NCI-H2227 (cell line): ENCODE measurements around the gene EEFSEC.

Source experiments
- DNase-seq: peaks from one replicate; lab custom pipeline; 2025; ENCODE audit not compliant: unreplicated experiment; lab: John Stamatoyannopoulos, UW

The EEFSEC gene

DNA sequence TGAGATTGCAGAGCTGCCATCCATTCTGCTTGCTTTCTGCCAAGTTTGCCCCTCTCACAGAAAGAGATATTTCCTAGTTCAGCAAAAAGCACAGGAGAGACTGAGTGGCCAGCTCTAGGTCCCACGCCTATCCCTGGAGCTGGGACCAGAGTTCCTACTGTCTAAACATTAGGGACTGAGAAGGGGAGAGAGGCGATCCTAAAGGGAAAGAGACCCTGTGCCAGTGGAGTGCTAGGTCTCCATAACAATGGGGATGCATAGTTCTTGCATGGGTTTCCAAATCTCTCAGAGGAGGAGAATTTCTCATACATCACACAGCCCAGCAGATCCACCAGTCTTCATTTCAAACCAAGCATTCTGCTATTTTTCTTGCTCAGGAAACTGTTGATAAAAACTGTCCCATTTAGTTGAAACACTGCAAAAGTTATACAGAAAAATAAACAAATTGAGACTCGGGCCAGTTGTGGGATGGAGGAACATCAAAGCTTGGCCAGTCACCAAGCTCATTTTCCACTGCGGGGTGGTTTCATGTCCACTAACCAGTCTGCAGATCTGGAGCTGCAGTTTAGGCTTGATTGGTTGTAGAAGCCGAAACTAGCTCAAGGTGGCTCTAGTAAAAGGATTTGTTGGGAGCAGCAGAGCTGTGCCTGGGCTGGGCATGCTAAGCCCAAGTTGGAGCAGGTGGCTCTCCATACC, 62.7 kb downstream of the EEFSEC start:
- DNase-seq, result no peak

GRCh38 chr3:128217702-128218547, 64.6 kb downstream of the EEFSEC start:
- no peak for DNase-seq

DNA sequence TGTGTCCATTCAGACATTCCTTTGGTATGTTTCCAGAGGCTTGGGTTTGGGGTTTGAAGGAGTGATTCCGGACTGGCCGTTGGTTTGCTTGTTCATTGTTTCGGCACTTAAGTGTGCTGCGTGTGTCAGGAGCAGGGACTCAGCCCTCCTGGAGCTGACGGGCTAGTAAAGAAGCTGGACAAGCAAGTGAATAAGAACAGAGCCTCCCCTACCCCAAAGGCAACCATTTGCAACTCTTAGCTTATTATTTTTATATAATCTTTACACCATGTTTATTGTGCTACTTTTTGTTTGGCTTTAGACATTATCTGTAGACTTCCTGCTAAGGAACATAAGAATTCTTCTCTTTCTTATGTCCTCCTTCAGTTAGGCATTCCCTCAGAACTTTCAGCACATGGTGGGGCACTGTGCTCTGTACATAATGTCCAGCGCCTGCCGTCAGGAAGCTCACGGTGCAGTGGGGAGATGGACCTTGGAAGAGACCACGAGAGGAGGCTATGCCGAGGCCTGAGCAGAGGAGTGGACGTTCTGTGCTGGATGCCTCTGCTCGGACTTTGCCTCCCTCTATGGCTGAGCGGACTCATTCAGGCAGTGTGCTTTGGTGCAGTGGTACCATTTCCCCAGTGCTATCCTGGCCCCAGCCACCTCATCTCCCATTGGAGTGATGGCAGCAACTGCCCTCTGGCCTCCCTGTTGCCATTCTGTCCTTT, 65.4 kb downstream of the EEFSEC start:
- DNase-seq, result no peak

DNA sequence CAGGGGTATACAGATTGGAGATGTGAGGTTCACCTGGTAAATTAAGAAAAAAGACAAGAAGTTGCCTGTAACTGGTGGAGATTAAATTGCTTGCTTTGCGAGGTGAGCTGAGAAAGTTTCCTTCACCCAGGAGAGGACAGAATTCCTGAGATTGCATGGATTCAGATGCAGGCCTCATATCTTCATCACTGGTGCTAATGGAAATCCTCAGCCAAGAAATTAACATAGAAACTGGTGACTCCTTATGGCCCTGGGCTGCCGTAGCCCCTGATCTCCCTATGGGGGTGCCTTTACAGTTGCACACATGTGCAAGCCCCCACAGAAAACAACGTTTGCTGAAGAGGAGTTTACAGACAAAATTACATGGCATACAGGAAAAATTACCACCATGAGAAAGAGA, 68.0 kb downstream of the EEFSEC start:
- no peak for DNase-seq

DNA sequence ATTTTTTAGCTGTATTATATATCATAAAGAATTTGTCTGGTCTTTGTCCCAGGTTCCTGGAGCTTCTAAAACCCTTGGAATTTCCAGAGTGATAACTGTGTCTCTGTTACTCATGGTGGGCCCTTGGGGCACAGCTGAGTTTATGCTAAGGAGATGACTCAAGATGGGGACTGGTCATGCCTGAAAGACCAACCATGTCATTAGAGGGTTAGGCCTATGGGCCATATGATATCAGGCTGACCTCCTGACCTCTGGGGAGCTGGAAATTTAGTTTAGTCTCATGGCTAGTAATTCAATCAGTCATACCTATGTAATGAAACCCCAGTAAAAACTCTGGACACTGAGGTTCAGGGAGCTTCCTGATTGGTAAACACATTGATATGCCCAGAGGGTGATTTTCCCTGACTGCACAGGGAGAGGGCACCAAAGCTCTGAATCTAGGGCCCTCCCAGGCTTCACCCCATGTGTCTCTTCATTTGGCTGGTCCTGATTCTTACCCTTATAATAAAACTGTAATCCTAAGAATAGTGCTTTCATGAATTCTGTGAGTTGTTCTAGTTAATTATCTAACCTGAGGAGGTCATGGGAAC, 69.6 kb downstream of the EEFSEC start:
- DNase-seq, result no peak

- DNase-seq, result no peak
Observed at GRCh38 chr3:128226186-128226725, 73.0 kb downstream of the EEFSEC start.

GRCh38 chr3:128226795-128227395, 73.6 kb downstream of the EEFSEC start:
- DNase-seq, result peak; percentile 7

DNA sequence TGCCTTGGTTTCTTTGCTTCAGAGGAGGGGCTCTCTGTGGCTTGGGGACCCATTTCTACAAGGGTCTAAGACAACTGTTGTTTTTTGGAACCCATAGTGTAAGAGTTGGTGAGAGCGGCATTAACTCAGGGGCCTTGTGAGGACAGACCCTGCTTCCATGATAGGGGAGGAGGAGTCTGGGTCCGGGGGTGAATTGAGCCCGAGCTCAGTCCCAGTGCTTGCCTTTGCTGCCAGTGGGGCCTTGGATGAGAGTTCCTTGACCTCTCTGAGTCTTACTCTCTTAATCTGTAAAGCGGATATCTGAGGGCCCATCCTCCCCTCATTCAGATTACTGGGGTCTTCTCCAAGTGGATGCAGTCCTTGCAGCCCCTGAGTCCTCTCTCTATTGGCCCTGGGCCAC, 74.2 kb downstream of the EEFSEC start:
- DNase-seq, result no peak

- no peak for DNase-seq
Observed at GRCh38 chr3:128228366-128228910, 75.2 kb downstream of the EEFSEC start.

DNA sequence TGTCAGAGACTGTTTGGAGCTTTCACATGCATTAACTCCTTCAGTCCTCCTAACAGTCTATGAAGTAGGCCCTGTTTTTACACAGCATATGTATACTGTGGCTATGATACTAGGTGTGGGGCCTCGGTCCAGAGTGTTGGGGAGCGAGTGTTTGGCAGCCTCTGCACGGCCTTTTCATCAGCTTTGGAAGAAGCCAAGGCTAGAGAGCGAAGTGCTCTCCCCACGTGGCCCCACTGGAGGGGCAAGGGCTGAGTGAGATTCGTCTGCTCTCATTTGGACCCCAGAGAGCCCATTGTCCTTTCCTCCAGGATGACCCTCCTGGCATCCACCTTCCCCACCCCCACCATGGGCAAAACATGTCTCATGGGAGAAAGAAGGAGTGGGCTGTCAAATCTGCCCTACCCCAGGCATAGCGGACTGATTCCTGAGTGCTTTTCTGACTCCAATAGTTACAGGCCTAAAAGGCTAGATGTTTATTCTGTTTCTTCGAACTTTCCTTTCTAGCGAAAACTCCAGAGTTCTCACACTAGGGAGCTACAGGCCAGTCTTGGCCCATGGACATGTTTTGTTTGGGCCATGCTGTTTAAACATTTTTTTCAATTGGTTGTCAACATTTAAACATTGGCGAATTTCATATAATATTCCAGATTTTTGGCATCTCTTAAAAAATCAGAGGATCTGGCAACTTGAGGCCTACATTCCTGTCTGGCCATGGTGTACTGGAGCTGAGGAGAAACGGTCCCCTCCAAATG, 76.0 kb downstream of the EEFSEC start:
- no peak for DNase-seq

DNA sequence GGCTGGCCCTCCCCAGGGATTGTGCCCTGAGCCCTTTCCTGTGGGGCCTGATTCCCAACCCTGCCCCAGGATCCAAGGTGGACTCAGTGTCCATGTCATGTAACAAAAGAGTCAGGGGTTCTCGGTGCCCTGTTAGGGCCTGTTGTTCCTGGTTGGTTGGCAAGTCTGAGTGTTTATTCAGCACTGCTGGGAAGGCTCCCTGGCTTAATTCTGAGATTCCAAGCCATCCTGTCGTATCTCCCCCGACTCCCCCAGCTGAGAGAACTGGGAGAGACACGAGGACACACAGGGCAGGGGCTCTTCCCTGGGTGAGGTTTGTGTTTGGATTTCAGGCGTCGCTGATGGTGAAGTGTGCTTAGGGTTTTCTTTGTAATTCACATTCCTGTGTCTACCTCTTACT, 78.3 kb downstream of the EEFSEC start:
- DNase-seq, result no peak

DNA sequence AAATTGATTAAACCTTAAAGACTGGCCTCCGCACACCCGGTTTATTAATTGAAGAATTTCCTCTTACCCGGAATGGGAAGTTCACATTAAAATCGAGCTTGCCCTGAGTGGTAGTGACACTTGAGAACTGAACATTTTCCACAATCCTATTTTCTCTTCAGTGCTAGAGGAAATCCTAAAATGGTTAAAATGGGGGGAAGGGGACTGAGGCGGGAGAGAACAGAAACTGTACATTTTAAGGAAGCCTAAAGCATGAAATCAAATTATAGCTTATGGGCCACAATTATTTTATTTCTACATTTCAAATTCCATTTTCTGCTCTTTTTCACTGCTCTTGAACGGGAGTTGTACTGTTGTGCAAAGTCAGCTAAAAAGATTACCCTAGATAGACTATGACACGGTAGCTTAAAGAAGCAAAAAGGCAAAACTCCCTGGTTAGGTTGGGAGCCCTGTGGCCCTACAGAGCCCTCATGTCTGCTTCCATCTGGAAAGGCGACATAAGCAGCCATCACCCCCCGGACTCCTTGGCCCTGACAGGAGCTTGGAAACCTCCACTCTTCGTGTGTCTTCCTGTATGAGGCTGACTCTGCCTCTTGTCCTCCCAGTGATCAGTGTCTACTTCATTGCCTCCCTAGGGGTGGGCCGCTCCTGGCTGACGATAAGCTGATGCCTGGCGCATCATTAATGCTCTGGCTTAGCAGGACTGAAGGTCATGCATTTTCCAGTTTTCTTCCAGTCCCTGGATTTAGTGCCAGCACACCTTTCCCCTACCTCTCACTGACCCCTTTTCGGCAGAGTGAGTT, 79.3 kb downstream of the EEFSEC start:
- DNase-seq, result no peak

DNA sequence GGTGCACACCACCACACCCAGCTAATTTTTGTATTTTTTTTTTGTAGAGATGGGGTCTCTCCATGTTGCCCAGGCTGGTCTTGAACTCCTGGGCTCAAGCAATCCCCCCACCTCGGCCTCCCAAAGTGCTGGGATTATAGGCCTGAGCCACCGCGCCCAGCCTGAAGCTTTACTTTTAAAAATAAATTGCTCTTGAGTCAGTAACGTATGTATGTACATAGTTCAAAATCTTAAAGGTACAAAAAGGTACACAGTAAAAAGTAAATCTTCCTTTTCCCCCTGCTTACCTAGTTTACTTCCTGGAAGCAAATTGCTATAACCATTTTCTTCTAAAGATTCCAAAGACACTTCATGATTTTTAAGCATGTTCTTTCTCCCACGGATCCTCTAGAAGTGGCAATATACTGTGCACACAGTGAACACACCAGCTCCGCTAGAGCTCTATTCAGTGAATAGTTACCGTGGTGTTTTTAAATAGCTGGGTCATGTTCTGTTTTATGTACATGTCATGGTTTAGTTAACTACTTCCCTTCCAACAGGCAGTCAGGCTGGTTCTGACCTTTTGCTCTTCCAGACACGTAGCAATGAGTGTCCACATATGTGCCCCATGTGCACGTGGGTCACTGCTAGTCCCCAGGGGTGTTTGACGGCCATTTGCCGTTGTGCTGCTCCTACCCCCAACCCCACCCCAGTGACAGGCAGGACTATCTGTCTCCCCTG, 82.1 kb downstream of the EEFSEC start:
- DNase-seq, result no peak

DNA sequence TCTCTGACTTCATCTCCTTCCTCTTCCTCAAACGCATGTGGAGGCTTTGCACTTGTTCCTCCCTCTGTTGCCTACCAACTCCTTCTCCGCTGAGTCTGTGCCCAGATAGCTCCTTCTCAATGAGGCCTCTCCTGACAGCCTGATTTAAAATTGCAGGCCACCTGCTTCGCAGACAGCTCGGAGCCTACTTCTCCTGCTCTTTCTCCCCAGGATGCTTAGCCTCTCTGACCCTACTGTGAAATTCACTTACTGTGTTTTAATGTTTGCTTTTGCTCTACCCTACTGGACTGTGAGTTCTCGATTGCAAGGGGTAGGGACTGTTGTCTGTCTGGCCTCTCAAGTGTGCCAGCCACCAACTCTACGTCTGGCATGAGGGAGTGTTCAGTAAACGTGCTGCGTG, 83.4 kb downstream of the EEFSEC start:
- DNase-seq, result peak; percentile 62

DNA sequence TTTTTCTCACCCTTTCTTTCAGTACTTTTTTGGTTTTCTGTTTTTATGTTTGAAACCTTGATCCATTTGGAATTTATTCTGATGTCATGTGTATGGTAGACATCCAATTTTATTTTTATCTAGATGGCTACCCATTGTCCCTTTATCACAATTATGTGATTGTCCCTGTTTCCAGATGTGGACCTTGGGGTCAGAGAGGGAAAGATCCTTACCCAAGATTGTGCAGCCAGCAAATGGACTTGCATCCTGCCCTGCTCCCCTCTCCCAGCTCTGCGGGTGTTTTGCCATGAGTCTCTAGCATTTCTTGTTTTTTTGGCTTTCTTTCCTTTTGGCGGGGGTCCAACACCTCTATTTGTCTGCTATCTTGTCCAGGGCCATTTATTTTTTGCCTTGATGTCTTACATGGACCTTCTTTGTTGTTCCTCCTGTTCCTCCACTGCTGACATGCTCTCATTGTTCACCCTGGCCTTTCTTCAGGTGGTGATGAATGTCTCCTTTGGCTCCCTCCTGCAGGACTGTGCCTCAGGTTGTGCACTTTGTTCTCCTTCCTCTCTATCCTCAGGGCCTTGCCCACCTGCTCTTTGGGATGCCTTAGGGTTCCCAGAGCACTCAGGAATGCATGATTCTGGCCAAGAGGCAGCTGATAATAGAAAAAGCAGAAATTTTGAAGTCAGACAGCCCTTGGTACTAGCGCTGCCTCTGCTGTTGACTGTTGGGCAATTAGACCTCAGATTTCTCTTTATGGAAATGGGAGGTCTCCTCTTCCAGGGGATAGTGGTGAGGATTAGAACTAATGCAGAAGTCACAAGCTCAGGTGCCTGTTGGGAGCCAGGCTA, 84.3 kb downstream of the EEFSEC start:
- no peak for DNase-seq

DNA sequence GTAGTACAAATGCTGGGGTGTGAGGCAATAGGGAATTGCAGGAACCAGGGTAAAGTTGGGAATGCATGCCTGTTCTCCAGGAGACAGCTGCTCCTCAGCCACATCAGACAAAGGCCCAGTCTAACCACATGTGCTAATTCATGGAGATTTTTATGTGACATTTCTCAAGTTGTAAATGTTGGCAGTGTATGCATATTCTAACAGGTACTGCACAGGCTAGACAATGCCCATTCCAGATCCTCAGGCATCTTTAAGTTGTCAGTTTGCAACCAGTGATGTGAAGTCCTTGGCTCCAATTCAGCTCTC, 84.9 kb downstream of the EEFSEC start:
- DNase-seq, result no peak

DNA sequence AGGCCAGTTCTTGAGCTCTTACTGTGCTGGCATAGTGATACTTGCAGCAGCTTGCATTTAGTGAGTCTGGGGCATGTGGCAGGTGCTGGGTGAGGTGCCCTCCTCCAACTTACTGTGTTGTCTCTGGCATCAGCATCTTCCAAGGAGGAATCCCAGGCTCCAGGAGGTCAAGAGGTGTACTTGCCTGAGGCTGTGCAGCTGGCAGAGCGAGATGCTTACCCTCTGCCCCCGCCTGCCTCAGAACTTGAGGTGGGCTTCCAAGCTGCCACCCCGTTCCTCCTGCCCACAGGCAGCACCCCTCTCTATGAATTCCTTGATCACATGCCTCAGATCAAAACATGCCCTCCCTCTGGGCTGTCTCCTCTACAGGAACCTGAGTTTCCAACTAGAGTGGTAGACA, 86.0 kb downstream of the EEFSEC start:
- no peak for DNase-seq

DNA sequence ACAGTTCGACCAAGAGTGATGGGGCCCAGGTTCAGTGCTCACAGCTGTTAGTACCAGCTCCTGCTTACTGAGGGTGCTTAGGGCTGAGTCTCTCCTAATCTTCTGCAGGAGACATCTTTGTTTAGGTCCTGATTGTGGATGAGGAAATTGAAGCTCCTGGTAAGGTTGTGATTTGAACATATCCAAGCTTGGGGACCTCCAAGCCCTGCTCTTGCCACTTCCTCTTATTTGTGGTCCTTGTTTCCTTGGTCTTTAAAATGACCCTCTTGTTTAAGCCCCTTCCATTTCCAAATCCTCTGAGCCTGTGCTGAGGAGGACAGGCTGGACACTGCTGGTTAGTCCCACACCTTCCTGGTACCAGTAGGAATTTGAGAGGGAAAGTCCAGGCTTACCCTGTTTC, 87.0 kb downstream of the EEFSEC start:
- DNase-seq, result no peak
